Neural cell (in vitro differentiated cells): Measurements from ENCODE around the gene ACTN4.

ENCODE experiments used
- CTCF ChIP-seq: fragments of 450-650 bp; IDR thresholded peaks from 2 replicates; pipeline ENCODE4 v1.5.1; 2014; ENCODE audit warnings: antibody characterized with exemption, mild to moderate bottlenecking, moderate library complexity; ENCODE audit not compliant: poor library complexity, severe bottlenecking
- EP300 ChIP-seq: fragments of 450-650 bp; conservative IDR thresholded peaks from 2 replicates; pipeline ENCODE4 v1.6.1; 2014; ENCODE audit warnings: antibody characterized with exemption, mild to moderate bottlenecking, moderate library complexity; ENCODE audit not compliant: poor library complexity, severe bottlenecking
- EZH2 ChIP-seq: fragments of 200-600, 300-800 bp; shearing (Covaris generic), sonication (generic); IDR thresholded peaks from 2 replicates; pipeline ENCODE4 v1.6.1; 2014; ENCODE audit warnings: antibody characterized with exemption, low read length, borderline replicate concordance, mild to moderate bottlenecking; ENCODE audit not compliant: insufficient read depth, poor library complexity, severe bottlenecking
- POLR2AphosphoS5 ChIP-seq: IDR thresholded peaks from 2 replicates; pipeline ENCODE4 v1.6.1; 2012
- RAD21 ChIP-seq: fragments of 450-650 bp; conservative IDR thresholded peaks from 2 replicates; pipeline ENCODE4 v1.6.1; 2014; ENCODE audit warnings: antibody characterized with exemption, mild to moderate bottlenecking, moderate library complexity
- REST ChIP-seq: IDR thresholded peaks from 2 replicates; pipeline ENCODE4 v1.6.1; 2012; ENCODE audit warnings: borderline replicate concordance
- SMC3 ChIP-seq: fragments of 450-650 bp; conservative IDR thresholded peaks from 2 replicates; pipeline ENCODE4 v1.6.1; 2014; ENCODE audit warnings: antibody characterized with exemption, mild to moderate bottlenecking, moderate library complexity; ENCODE audit not compliant: poor library complexity
- TAF1 ChIP-seq: IDR thresholded peaks from 2 replicates; pipeline ENCODE4 v1.6.1; 2012; ENCODE audit warnings: low read depth

GRCh38 chr19:38720559-38721236 lies 73.2 kb downstream of the ACTN4 start:
- TF ChIP-seq CTCF (no peak), POLR2AphosphoS5 (no peak), EP300 (no peak), REST (no peak), TAF1 (no peak), RAD21 (no peak), EZH2 (no peak), SMC3 (no peak)
